ENCODE measurements around the gene KITLG.
A peak's percentile ranks its signal among the peaks of the same experiment; 100 is the strongest.
"Not testable (repeated sequence)": the region's sequence is repeated elsewhere in the genome, so short reads cannot be mapped to it uniquely, and the experiment has no call there.

The KITLG gene

DNA sequence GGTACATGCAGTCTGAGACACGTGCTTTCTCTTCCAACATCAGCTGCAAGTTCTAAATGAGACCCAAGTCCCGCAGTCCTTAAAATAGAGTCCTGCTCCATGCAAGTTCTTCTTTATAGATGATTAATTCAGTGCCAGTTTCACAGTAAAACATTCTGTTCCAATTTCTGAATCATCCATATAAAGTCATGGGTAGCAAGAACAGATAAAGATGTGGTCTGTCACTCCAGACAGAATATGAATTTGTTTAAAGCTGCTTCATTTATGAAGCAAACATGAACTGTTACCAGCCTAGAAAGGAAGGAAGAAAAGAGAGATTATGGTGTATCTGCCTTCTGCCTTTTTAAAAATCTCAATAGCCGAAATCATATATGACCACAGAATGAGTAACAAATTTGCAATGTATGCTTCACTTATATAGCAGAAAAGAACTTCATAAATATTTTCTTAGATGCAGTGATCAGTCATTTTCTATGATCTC is 83.3 kb downstream of the KITLG start:
- Mint-ChIP-seq H3K27me3 (no peaks in the 10 kb centered on the region), H3K9me3 (no peaks in the 10 kb centered on the region), H3K4me3 (no peak overlapping the region), H3K4me1 (no peaks in the 10 kb centered on the region), H3K36me3 (no peaks in the 10 kb centered on the region), H3K27ac (no peak overlapping the region)
- no peak for ATAC-seq

DNA sequence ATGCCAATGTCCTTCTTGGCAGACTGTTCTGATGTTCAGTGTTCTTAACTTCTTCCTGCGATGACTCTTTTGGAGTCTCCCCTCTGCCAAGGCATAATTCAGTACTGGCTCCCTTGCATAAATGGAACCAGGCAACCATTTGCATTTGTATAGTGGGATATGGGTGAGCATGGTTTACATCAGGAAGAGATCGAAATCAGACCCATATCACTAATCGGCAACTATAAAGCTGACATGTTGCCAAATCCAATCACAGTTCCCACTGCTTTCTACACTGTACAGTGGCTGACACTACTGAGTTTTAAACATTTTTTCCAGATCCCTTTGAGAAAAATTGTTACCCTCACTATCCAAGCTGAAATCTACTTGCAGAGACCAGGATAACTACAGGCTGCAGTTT is 83.8 kb downstream of the KITLG start:
- Mint-ChIP-seq H3K36me3 (no peaks in the 10 kb centered on the region), H3K9me3 (no peaks in the 10 kb centered on the region), H3K4me1 (no peaks in the 10 kb centered on the region), H3K27me3 (no peaks in the 10 kb centered on the region), H3K4me3 (no peak overlapping the region), H3K27ac (no peak overlapping the region)
- ATAC-seq, result no peak

DNA sequence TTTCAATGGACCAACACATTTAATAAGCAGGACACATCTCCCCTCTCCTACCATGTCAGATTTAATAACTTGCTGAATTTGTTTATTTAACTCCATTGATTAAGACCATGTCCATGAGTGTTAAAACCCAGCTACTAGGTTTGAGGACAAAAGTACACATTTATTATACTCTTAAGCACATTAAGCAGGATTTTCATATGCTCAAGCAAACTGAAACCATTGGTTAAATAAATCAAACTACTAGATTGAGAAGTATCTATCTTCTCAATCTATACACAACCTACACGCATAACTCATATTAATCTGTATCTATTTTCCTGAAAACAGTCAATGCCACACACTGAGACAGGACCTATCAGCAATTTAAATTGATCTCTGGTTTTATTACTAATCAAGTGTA is 85.2 kb downstream of the KITLG start:
- H3K4me1 Mint-ChIP-seq, result no peaks in the 10 kb centered on the region
- H3K4me3 Mint-ChIP-seq, result no peak overlapping the region
- no peaks in the 10 kb centered on the region for H3K9me3 Mint-ChIP-seq
- H3K27me3 Mint-ChIP-seq, result no peaks in the 10 kb centered on the region
- H3K27ac Mint-ChIP-seq, result no peak overlapping the region
- ATAC-seq, result no peak
- H3K36me3 Mint-ChIP-seq, result no peaks in the 10 kb centered on the region

DNA sequence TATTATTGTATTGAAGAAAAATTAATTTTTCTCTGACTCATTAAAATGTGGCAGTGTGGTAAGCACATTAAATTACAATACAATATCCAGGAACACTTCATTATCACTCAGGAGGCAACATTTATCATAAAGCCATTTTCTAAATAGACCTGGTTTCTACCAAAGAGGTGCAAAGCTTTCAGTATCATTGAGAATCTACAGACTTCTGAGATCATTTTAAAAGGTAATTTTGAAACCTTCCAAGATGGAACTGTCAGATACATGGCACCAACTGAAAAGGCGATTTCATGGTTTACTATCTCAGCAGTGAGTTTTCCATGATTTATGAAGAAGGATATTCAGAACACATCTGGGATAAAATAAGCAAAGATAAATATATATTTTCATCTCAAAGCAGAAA is 85.8 kb downstream of the KITLG start:
- Mint-ChIP-seq H3K9me3 (no peaks in the 10 kb centered on the region), H3K4me3 (no peak overlapping the region), H3K36me3 (no peaks in the 10 kb centered on the region), H3K27ac (no peak overlapping the region), H3K4me1 (no peaks in the 10 kb centered on the region), H3K27me3 (no peaks in the 10 kb centered on the region)
- ATAC-seq, result no peak

DNA sequence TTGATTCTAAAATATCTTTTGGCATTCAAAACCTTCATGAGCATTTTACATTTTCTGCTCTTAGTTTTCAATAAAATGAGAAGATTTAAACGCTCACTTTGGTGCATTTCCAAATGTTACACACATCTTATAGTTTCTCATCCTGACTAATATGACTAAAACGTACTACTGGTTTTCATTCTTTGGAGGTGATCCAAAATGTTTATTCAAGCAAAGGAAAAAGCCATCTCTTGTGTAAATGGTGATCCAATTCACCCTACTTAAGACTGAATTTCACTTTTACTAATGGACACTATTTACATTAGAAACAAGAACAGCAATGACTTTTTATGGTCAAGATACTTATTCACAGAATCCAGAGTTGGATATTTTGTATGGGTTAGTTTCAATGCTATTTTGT is 86.6 kb downstream of the KITLG start:
- H3K27me3 Mint-ChIP-seq, result no peaks in the 10 kb centered on the region
- H3K4me3 Mint-ChIP-seq, result no peak overlapping the region
- no peaks in the 10 kb centered on the region for H3K9me3 Mint-ChIP-seq
- H3K4me1 Mint-ChIP-seq, result no peaks in the 10 kb centered on the region
- H3K27ac Mint-ChIP-seq, result no peak overlapping the region
- ATAC-seq, result no peak
- H3K36me3 Mint-ChIP-seq, result no peaks in the 10 kb centered on the region

DNA sequence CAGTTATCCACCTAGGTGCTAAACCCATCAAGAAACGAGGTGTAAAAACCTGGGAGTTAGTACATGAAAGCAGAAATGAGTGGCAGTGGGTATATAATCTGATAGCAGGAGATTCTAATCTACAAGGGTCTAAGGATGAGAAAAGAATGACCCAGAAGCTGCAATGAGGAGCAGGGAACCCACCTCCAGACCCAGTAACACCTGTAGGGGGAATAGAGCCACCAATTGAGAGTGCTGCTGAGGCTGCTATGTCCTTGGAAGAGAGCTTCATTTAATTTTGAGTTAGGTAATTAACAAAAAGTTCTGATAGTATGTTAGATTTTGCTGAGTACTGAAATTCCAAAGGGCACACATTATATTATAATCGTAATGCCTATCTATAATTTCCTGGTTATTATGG is 89.8 kb downstream of the KITLG start:
- no peaks in the 10 kb centered on the region for H3K36me3 Mint-ChIP-seq
- no peak overlapping the region for H3K4me3 Mint-ChIP-seq
- no peak for ATAC-seq
- no peak overlapping the region for H3K27ac Mint-ChIP-seq
- no peaks in the 10 kb centered on the region for H3K9me3 Mint-ChIP-seq
- H3K27me3 Mint-ChIP-seq, result no peaks in the 10 kb centered on the region
- H3K4me1 Mint-ChIP-seq, result no peaks in the 10 kb centered on the region

DNA sequence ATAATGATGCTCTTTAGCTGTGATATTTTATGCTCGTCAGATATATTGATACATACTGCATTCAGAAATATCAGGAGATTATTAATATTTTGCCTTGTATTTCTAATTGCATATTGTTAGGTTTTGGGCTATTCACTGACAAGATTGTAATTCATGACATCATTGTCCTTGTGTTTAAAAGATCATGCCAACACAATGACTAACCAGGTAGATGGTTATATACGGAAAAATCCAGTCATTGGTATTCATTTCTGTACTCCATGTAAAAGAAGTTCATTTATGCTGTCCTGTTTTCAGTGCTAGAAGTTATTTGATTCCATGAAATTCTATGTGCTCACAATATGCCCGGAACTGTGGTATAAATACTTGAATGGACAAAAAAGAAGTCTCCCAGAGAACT is 107.5 kb downstream of the KITLG start:
- no peaks in the 10 kb centered on the region for H3K4me1 Mint-ChIP-seq
- H3K9me3 Mint-ChIP-seq, result peaks cover 7% of the 10 kb centered on the region
- no peaks in the 10 kb centered on the region for H3K27me3 Mint-ChIP-seq
- no peak overlapping the region for H3K27ac Mint-ChIP-seq
- H3K4me3 Mint-ChIP-seq, result no peak overlapping the region
- H3K36me3 Mint-ChIP-seq, result no peaks in the 10 kb centered on the region
- no peak for ATAC-seq

DNA sequence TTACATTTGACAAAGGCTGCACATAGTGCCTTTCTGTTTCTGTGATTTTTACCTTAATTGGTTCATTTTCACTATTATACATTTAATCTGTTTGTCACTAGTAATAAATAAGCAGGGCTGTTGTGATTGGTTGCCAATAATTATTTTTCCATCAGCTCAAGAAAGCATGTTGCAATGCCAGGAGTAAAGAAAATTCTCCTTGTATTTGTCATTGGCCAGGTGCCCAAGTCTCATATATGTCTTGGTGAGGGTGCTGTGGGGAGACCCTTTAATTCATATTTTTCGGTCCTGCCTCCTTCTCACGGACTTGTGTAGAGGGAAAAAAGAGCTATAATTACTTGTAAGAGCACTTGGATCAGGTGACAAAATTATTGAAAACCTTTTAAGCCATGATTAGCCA is 108.0 kb downstream of the KITLG start:
- peaks cover 6% of the 10 kb centered on the region for H3K9me3 Mint-ChIP-seq
- no peak overlapping the region for H3K27ac Mint-ChIP-seq
- ATAC-seq, result no peak
- H3K4me3 Mint-ChIP-seq, result no peak overlapping the region
- no peaks in the 10 kb centered on the region for H3K27me3 Mint-ChIP-seq
- no peaks in the 10 kb centered on the region for H3K4me1 Mint-ChIP-seq
- H3K36me3 Mint-ChIP-seq, result no peaks in the 10 kb centered on the region

DNA sequence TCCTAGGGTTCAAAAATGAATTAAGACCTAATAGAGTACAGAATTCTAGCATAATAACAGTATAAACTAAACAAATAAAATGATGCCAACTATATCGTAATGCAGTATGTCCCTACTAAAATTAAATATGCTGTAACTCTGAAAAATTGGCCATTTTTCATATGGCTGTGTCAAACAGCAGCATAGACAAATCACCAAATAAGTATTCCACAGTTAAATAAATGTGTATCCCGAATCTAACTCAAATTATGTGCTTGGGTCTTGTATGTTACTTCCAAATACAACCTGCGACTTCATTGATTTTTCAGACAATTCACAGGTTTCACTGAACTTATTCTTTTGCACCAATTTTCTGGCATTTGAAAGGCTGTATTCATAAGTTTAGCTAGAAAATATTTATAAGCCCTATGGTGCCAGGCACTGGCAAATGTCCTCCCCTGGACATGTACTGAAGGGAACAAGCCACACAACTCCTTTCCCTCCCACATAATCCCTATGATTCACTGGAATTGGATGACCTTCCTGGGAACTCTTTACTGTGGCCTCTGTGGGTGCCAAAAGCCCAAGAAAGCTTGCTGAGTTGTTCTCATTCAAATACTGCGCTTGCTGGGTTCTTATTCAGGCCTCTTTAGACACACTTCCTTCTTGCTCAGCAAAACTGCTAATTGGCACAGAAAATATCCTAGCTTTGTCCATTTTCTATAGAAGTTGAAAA is 108.8 kb downstream of the KITLG start:
- ATAC-seq, result no peak
- Mint-ChIP-seq H3K27ac (no peak overlapping the region), H3K4me1 (no peaks in the 10 kb centered on the region), H3K27me3 (no peaks in the 10 kb centered on the region), H3K36me3 (no peaks in the 10 kb centered on the region), H3K9me3 (peaks cover 5% of the 10 kb centered on the region), H3K4me3 (no peak overlapping the region)

DNA sequence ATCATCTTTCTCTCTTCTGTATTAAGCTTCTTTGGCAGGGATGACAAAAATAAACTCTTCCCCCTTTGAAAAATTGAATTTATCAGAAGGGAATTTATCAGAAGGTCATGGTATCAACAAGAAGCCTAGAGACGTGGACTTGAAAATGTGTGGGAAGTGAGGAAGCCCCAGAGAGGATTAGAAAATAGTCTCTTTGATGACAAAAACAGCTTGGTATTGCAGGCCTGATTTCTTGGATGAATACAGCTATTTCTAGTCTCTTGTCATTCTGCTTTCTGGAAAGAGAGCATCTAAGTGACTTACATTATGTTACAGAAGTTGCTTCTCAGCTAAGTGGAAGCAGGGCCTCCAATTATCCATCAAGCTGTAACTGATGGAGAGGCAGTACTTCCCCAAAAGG is 111.1 kb downstream of the KITLG start:
- no peaks in the 10 kb centered on the region for H3K27me3 Mint-ChIP-seq
- no peak for ATAC-seq

DNA sequence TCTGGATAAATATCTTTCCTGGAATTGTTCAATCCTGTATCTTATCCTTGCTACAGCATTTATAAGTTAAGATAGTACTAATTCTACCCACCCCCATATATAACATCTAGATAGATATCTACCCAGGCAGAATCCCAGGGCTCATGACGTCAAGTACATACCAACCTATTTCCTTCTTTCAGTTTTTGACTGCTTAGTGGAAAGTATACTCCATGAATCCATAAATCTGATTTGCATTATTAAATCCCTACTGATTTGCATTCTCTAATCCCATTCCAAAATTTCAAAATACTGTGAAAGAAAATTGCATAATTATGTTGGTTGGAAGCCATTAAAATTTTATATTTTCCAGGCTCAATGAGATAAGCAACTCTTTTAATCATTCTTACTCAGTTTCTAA is 111.7 kb downstream of the KITLG start:
- peaks cover 7% of the 10 kb centered on the region for H3K9me3 Mint-ChIP-seq
- no peak overlapping the region for H3K4me3 Mint-ChIP-seq
- no peaks in the 10 kb centered on the region for H3K27me3 Mint-ChIP-seq
- ATAC-seq, result no peak
- H3K4me1 Mint-ChIP-seq, result no peaks in the 10 kb centered on the region
- H3K36me3 Mint-ChIP-seq, result no peaks in the 10 kb centered on the region
- no peak overlapping the region for H3K27ac Mint-ChIP-seq

More for the DNA sequence above, 111.1 kb downstream of the KITLG start:
- Mint-ChIP-seq H3K4me3 (no peak overlapping the region), H3K36me3 (no peaks in the 10 kb centered on the region), H3K4me1 (no peaks in the 10 kb centered on the region), H3K27ac (no peak overlapping the region), H3K9me3 (peaks cover 3% of the 10 kb centered on the region)

DNA sequence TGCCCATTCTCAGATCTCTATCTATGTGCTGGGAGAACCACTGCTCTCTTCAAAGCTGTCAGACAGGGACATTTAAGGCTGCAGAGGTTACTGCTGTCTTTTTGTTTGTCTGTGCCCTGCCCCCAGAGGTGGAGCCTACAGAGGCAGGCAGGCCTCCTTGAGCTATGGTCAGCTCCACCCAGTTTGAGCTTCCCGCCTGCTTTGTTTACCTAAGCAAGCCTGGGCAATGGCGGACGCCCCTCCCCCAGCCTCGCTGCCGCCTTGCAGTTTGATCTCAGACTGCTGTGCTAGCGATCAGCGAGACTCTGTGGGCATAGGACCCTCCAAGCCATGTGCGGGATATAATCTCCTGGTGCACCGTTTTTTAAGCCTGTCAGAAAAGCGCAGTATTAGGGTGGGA is 113.6 kb downstream of the KITLG start:
- H3K4me3 Mint-ChIP-seq, H3K9me3 Mint-ChIP-seq, H3K27ac Mint-ChIP-seq, H3K4me1 Mint-ChIP-seq, ATAC-seq, H3K36me3 Mint-ChIP-seq, H3K27me3 Mint-ChIP-seq: not testable (repeated sequence)

DNA sequence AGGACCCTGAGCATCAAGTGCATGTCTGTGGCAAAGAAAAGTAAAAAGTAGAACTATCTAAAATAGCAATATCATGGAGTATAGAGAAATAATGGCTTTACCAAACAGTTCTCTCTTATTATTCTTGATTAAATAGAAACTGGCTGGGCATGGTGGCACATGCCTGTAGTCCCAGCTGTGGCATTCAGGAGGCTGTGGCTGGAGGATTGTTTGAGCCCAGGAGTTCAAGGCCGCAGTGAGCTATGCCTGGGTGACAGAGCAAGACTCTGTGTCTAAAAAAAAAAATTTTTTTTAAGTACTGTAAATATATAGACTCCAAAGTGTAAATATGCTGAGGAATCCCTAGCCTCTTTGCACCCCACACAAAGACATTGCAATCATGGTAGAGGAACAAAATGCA is 121.9 kb downstream of the KITLG start:
- H3K9me3 Mint-ChIP-seq, result peaks cover 4% of the 10 kb centered on the region

DNA sequence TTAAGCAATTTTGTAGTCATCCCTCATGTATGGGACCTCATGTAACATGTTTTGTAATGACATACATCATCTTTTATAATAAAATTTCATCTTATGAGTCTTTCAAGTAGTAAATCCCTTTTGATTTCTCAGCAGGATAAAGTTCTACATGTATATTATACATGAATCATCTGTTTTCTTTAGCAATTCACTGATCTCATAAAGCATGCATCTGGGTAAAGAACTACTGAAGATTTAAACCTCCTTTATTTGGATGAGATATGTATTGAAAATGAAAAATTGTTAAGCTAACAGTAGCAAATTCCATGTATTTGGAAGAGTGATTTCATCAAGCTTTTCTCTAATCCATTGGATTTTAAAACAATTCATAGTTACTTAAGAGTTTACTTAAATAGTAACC is 126.9 kb downstream of the KITLG start:
- ATAC-seq, result no peak
- no peak overlapping the region for H3K4me3 Mint-ChIP-seq
- H3K27ac Mint-ChIP-seq, result no peak overlapping the region
- no peaks in the 10 kb centered on the region for H3K36me3 Mint-ChIP-seq
- H3K27me3 Mint-ChIP-seq, result no peaks in the 10 kb centered on the region
- H3K4me1 Mint-ChIP-seq, result no peaks in the 10 kb centered on the region
- no peaks in the 10 kb centered on the region for H3K9me3 Mint-ChIP-seq

More for the DNA sequence above, 121.9 kb downstream of the KITLG start:
- Mint-ChIP-seq H3K27ac (no peak overlapping the region), H3K27me3 (no peaks in the 10 kb centered on the region), H3K4me3 (no peak overlapping the region), H3K4me1 (no peaks in the 10 kb centered on the region), H3K36me3 (no peaks in the 10 kb centered on the region)
- ATAC-seq, result no peak

DNA sequence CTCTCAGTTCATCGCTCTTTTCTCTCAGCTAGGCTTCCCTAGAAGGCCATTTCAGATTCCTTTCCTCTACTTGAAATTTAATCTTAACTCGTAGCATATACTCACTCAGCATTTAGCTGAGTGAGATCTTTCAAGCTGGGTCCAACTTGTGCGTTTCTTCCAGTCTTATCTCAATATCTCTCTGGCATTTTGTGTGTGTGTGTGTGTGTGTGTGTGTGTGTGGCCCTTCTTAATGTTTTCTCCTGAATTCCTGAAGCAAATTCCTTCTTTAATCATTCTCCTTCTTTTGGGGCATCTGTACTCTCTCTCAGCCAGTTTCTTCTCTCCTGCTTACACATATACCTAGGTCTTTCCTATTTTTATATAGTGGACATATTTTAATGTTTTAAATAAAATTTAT is 129.1 kb downstream of the KITLG start:
- no peak for ATAC-seq
- Mint-ChIP-seq H3K9me3 (no peaks in the 10 kb centered on the region), H3K4me1 (no peaks in the 10 kb centered on the region), H3K27ac (no peak overlapping the region), H3K36me3 (no peaks in the 10 kb centered on the region), H3K27me3 (no peaks in the 10 kb centered on the region), H3K4me3 (no peak overlapping the region)

DNA sequence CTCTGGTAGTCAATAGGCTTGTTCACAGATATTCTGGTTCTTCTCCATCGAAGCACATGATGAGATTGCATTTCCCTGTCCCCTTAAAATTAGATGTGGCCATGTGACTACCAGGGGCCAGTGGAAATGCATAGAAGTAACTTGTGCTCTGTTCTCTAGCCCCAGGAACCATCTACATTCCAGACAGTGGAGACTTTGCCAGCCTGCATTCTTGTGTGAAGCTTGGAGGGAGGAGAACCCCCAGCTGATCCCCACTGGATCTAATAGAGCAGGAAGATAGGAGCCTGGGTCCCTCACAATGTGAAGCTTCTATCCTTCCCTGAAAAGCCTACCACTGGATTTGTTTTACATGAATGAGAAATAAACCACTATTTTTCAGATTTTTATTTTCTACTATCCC is 130.1 kb downstream of the KITLG start:
- Mint-ChIP-seq H3K9me3 (no peaks in the 10 kb centered on the region), H3K27ac (no peak overlapping the region), H3K4me3 (no peak overlapping the region), H3K36me3 (no peaks in the 10 kb centered on the region), H3K27me3 (no peaks in the 10 kb centered on the region), H3K4me1 (no peaks in the 10 kb centered on the region)
- peak; percentile 35 for ATAC-seq

All from stimulated activated memory B cell treated with anti-CD40 and anti-IgM and Interleukin-4, amounts not matched to agents 10 μg/mL and 1 μg/mL and 100 μg/mL, for 72 hours (primary cell).